ENCODE results near the gene AHNAK2.
"Not testable (repeated sequence)": the region's sequence is repeated elsewhere in the genome, so short reads cannot be mapped to it uniquely, and the experiment has no call there.

Gene AHNAK2

GRCh38 chr14:104925855-104926609 is 52.1 kb downstream of the AHNAK2 start:
- DNase-seq (ENCODE audit: low read depth) = no peak

DNA sequence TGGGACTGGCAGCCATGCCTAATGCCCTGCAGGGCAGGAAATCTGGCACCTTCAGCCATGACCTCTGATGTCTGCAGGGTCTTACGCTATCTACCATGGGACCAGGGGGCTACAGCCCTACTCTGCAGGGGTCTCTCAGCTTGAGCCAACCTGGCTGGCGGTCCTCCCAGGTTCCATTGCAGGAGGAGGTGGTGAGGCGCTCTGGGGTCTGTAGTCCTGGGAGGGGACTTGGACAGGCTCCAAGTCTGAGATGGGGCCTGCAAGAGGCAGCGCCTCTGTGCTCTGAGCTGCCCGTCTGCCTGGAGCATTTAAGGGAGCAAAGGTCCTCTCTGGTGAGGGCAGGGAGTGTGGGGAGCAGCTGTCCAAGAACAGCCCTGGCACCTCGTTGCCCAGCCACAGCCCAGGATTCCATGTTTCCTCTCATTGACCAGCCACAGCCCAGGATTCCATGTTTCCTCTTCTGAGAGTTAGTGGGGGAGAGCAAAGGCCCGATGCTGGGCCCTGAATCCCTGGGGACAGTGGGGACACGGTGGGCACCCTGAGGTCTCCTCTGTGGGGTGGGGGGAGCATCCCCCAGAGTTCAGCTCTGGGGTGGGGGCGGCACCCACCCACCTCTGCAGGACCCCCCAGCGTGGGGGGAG is 52.8 kb downstream of the AHNAK2 start:
- DNase-seq (ENCODE audit: low read depth) = no peak

DNA sequence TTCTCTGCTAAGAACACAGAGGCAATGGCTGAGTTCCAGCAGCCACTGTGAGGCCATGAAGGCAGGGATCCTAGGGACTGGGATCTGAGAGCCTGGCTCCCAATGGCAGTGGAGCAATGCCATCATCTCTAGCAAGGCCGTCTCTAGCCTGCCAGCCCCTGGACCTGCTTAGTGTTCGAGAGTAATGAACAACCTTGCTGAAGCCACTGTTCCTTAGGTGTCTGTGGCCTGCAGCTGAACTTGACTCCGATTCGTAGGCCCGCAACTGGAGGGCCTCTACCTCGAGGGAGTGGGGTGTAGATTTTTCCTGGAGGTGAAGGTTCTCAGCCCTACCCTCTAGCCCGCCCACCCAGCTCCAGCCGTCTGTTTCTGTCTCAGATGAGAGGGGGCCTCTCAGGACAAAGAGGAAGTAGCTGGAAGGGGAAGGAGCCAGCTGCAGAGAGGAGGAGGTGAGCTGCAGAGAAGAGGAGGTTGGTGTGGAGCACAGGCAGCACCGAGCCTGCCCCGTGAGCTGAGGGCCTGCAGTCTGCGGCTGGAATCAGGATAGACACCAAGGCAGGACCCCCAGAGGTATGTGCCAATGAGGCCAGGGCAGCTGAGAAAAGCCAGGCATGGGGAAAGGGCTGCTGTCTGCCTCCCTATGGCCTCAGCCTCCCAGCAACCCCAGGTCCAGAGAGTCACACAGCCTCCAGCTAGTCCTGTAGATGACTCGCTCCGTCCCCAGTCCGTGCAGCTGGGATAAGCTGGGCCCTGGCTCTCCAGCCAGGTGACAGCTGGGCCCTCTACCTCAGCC is 53.6 kb downstream of the AHNAK2 start, which contains the start of gene PLD4:
TSS of gene PLD4 (plus strand) at position 459 of the 793 bp plus-strand sequence. CDS start 2,262 bp downstream, outside the sequence.
- no peak for DNase-seq (ENCODE audit: low read depth)

GRCh38 chr14:104923640-104924420 is 54.3 kb downstream of the AHNAK2 start:
- DNase-seq (ENCODE audit: low read depth) = no peak

GRCh38 chr14:104919993-104920315 is 58.2 kb downstream of the AHNAK2 start:
- DNase-seq (ENCODE audit: low read depth) = no peak

GRCh38 chr14:104919152-104919992 is 58.8 kb downstream of the AHNAK2 start:
- DNase-seq (ENCODE audit: low read depth) = not testable (repeated sequence)

- DNase-seq (ENCODE audit: low read depth) = no peak
Observed at GRCh38 chr14:104917993-104918392, 60.2 kb downstream of the AHNAK2 start.

GRCh38 chr14:104917116-104917515 is 61.1 kb downstream of the AHNAK2 start:
- no peak for DNase-seq (ENCODE audit: low read depth)

DNA sequence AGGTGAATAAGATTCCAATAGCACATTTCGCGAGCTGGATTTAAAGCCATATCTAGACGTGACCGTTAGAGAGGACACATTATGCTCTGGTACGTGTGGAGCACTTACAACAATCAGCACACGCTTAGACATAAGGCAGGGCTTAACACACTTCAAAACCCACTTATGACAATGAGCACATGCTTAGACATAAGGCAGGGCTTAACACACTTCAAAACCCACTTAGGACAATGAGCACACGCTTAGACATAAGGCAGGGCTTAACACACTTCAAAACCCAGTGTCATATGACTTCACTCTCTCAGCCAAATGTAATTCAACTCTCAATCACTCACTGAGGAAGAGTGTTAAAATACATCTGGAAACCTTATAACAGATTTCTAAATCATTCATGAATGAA is 64.7 kb downstream of the AHNAK2 start:
- no peak for DNase-seq (ENCODE audit: low read depth)

GRCh38 chr14:104912053-104912452 is 66.1 kb downstream of the AHNAK2 start:
- no peak for DNase-seq (ENCODE audit: low read depth)

DNA sequence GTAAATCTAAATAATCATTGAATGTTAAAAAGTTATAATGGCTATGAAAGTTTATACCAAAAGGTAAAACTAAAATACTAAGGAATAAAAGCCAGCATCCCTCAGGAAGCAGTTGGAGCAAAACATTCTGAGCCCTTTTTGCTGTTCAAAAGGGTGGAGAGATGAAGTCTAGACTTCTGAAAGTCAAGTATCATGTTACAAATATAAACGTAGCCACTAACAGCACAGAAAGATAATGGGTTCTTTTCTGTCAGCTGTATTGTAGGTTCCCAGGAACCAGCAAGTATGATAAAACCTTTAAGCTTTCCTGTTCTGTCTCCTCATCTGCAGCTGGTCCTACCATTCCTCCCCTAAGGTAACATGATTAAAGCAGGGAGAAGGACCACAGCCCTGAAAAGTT is 69.9 kb downstream of the AHNAK2 start:
- no peak for DNase-seq (ENCODE audit: low read depth)

- DNase-seq (ENCODE audit: low read depth) = not testable (repeated sequence)
Observed at GRCh38 chr14:104905579-104905933, 72.6 kb downstream of the AHNAK2 start.

- not testable (repeated sequence) for DNase-seq (ENCODE audit: low read depth)
Observed at GRCh38 chr14:104904650-104905578, 73.3 kb downstream of the AHNAK2 start.

- DNase-seq (ENCODE audit: low read depth) = no peak
Observed at GRCh38 chr14:104903990-104904389, 74.2 kb downstream of the AHNAK2 start.

DNA sequence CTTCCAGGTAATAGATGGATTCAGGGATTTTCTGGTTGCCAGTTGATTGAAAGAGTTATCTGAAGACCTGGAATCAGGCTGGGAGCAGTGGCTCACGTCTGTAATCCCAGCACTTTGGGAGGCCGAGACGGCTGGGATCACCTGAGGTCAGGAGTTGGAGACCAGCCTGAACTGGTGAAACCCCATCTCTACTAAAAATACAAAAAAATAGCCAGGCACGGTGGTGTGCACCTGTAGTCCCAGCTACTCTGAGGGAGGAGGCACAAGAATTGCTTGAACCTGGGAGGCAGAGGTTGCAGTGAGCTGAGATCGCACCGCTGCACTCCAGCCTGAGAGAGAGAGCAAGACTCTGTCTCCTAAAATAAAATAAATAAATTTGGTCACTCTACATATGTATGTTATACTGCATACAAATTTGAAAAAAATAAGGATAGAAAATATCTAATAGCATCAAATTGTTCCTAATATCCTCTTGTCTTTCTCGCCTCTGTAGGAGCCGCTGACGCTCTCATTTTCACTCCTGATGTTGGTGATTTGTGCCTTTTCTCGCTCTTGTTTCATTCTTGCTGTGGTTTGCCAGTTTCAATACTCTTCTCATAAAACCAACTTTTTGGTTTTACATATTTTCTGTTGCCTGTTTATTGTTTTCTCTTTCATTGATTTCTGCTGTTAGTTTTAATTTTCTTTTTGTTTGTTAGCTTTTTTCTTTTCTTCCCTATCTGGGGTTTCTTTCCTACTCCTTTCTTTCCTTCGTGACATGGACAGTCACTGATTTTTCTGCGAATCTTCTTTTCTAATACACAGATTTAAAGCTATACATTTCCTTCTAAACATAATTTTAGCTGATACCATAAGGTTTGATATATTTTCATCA is 77.3 kb downstream of the AHNAK2 start:
- DNase-seq (ENCODE audit: low read depth) = no peak

GRCh38 chr14:104899781-104900180 is 78.4 kb downstream of the AHNAK2 start:
- DNase-seq (ENCODE audit: low read depth) = no peak

- no peak for DNase-seq (ENCODE audit: low read depth)
Observed at GRCh38 chr14:104898870-104899510, 79.2 kb downstream of the AHNAK2 start.

- DNase-seq (ENCODE audit: low read depth) = no peak
Observed at GRCh38 chr14:104898195-104898558, 80.0 kb downstream of the AHNAK2 start.
